RCC 7860 (cell line): ENCODE results near the gene PAX1.

Experiments
- DNase-seq: peaks from one replicate; pipeline ENCODE4 v3.0.0-alpha.2; 2015; ENCODE audit warnings: low spot score
- FAIRE-seq: peaks from 2 replicates; lab custom pipeline; 2012; peaks lifted over from hg19 to GRCh38; lab: Jason Lieb, UNC

The PAX1 gene

GRCh38 chr20:21705575-21706260, at the start of gene PAX1:
Gene PAX1 (plus strand): TSS chr20:21705664. CDS start chr20:21705713, 49 bp downstream.
- DNase-seq (no peak), FAIRE-seq (no peak)

- no peak for FAIRE-seq
- no peak for DNase-seq
Observed at GRCh38 chr20:21656308-21657067, 49.0 kb upstream of the PAX1 start.

- no peak for DNase-seq
- no peak for FAIRE-seq
Observed at GRCh38 chr20:21661488-21662055, 43.9 kb upstream of the PAX1 start.

- no peak for FAIRE-seq
- no peak for DNase-seq
Observed at GRCh38 chr20:21663465-21663864, 42.0 kb upstream of the PAX1 start.

- DNase-seq (no peak), FAIRE-seq (no peak)
Observed at GRCh38 chr20:21665687-21666446, 39.6 kb upstream of the PAX1 start.

- no peak for FAIRE-seq
Observed at GRCh38 chr20:21670126-21670525, 35.3 kb upstream of the PAX1 start.

GRCh38 chr20:21670981-21671380, 34.5 kb upstream of the PAX1 start:
- no peak for FAIRE-seq

More at GRCh38 chr20:21670126-21670525, 35.3 kb upstream of the PAX1 start:
- no peak for DNase-seq

GRCh38 chr20:21677261-21677660, 28.2 kb upstream of the PAX1 start:
- DNase-seq (no peak), FAIRE-seq (no peak)

More at GRCh38 chr20:21670981-21671380, 34.5 kb upstream of the PAX1 start:
- DNase-seq, result no peak

GRCh38 chr20:21677781-21678180, 27.7 kb upstream of the PAX1 start:
- no peak for FAIRE-seq
- no peak for DNase-seq

GRCh38 chr20:21681234-21681921, 24.1 kb upstream of the PAX1 start:
- FAIRE-seq, result no peak
- DNase-seq, result no peak

GRCh38 chr20:21681922-21682318, 23.5 kb upstream of the PAX1 start:
- FAIRE-seq (no peak), DNase-seq (no peak)

GRCh38 chr20:21682521-21682954, 22.9 kb upstream of the PAX1 start:
- no peak for DNase-seq
- FAIRE-seq, result no peak

GRCh38 chr20:21684671-21685070, 20.8 kb upstream of the PAX1 start:
- DNase-seq (no peak), FAIRE-seq (no peak)

GRCh38 chr20:21685981-21686380, 19.5 kb upstream of the PAX1 start:
- FAIRE-seq (no peak), DNase-seq (no peak)

GRCh38 chr20:21693322-21693721, 12.1 kb upstream of the PAX1 start:
- FAIRE-seq, result no peak
- no peak for DNase-seq

GRCh38 chr20:21698494-21699215, 6.8 kb upstream of the PAX1 start:
- no peak for DNase-seq
- FAIRE-seq, result no peak

GRCh38 chr20:21699216-21699508, 6.3 kb upstream of the PAX1 start:
- FAIRE-seq (no peak), DNase-seq (no peak)

GRCh38 chr20:21701171-21701876, 4.1 kb upstream of the PAX1 start:
- no peak for FAIRE-seq
- DNase-seq, result no peak

GRCh38 chr20:21702016-21702415, 3.4 kb upstream of the PAX1 start:
- FAIRE-seq (no peak), DNase-seq (no peak)
